Transverse colon (tissue), 4 donors: ENCODE results near the gene IGFBP1. TPM values are rescaled to one million over a fixed set of nuclear protein-coding genes. Genes with fewer than 3 reads are reported as not detected.
"Not testable (repeated sequence)": the region's sequence is repeated elsewhere in the genome, so short reads cannot be mapped to it uniquely, and the experiment has no call there.

Source experiments
- DNase-seq: peaks from one replicate; pipeline ENCODE4 v3.0.0-alpha.2; 2019
- H3K27ac ChIP-seq, 4 donors: fragments of 200-600 bp; sonication (generic); 2 replicates each; pipeline ENCODE4 v1.5.1; 2016 to 2018; ENCODE audit warnings: inconsistent platforms in 4 of 4
- H3K27me3 ChIP-seq: fragments of 200-600 bp; sonication (generic); 2 replicates; pipeline ENCODE4 v1.5.1; 2017; ENCODE audit warnings: inconsistent platforms
- H3K36me3 ChIP-seq, 4 donors: fragments of 200-600 bp; sonication (generic); 2 replicates each; pipeline ENCODE4 v1.5.1; 2017 to 2019; ENCODE audit warnings: inconsistent platforms in 4 of 4
- H3K4me1 ChIP-seq, 4 donors: fragments of 200-600 bp; sonication (generic); 2 replicates each; pipeline ENCODE4 v1.5.1; 2017 to 2020; ENCODE audit warnings: inconsistent platforms in 4 of 4
- H3K4me3 ChIP-seq, 4 donors: fragments of 200-600 bp; sonication (generic); 1 replicate in 1 of 4; 2 replicates in 3 of 4; pipeline versions ENCODE4 v1.5.1 to v1.6.1; 2017 to 2019; ENCODE audit warnings: inconsistent platforms in 4 of 4
- H3K9me3 ChIP-seq, 2 donors: fragments of 200-600 bp; sonication (generic); 2 replicates each; pipeline ENCODE4 v1.5.1; 2017 to 2019; ENCODE audit warnings: inconsistent platforms in 2 of 2
- POLR2AphosphoS5 ChIP-seq, 3 donors: sonication (generic); formaldehyde crosslinking; IDR thresholded peaks; one replicate each; pipeline ENCODE4 v1.6.1; 2016; ENCODE audit warnings: antibody characterized with exemption in 3 of 3
- WGBS, 2 donors: methylation state at CpG; one replicate each; pipeline ENCODE4 v1.1.5; 2018; ENCODE audit warnings: low coverage in 1 of 2; 5-methylcytosine and 5-hydroxymethylcytosine counted together
- in situ Hi-C, 4 donors: fragments of 200-750 bp; cut with MboI; loops; one replicate each; pipeline versions ENCODE4 v1.15.0 to v1.15.1; 2017; ENCODE audit warnings: low sequenced_read_pairs in 3 of 4, low pct_ligation_motif_present in 1 of 4, low pct_unique_long_range_greater_than_20kb in 1 of 4
- intact Hi-C: fragments of 100-400 bp; cut with DNase I; formaldehyde crosslinking; loops from one replicate; pipeline ENCODE4 v1.15.1; 2023; ENCODE audit warnings: low total_unique reads
- total RNA-seq, 4 donors: library from RNA; depleted of rRNA; stranded (reverse); fragments of >200 nt; gene quantifications; one replicate each; pipeline ENCODE4 v1.1.0, GENCODE V29; 2016

IGFBP1 gene
- not detected for total RNA-seq

- no peak for TF ChIP-seq POLR2AphosphoS5 (IDR thresholded peaks at IDR 0.05)
- Histone ChIP-seq H3K27me3 (peaks cover 47% of the 10 kb centered on the region), H3K9me3 (no peaks in the 10 kb centered on the region), H3K27ac (no peak within 1 kb of the TSS), H3K4me1 (peaks cover 0 to 11% (median 9%) of the 10 kb centered on the region in 4 donors), H3K36me3 (no peaks in the 10 kb centered on the region), H3K4me3 (peak within 1 kb of the TSS in 2 of 4 donors; percentile 20 to 30)
- intact Hi-C loops (no loop called here), in situ Hi-C loops (no loop called here)
- 6% methylated on average over 46 of the region's 73 CpGs; no CpG with 5 or more reads in 1 of the 2 donors for WGBS, 2 donors
- no peak for DNase-seq
These were observed at the start of gene IGFBP1 for GRCh38 chr7:45888185-45888992. Gene IGFBP1, plus strand, starts transcription at chr7:45888488. Its CDS starts 165 bp downstream, at chr7:45888653.

GRCh38 chr7:45838852-45839251 lies 49.4 kb upstream of the IGFBP1 start:
- H3K36me3 ChIP-seq, H3K4me1 ChIP-seq, in situ Hi-C loops, intact Hi-C loops, H3K4me3 ChIP-seq, H3K9me3 ChIP-seq, H3K27ac ChIP-seq, H3K27me3 ChIP-seq, DNase-seq: not testable (repeated sequence)
- WGBS, 2 donors, result 38 to 82% methylated on average over 2 of the region's 2 CpGs

- WGBS, 2 donors, result 55 to 59% methylated on average over 4 of the region's 4 CpGs
- intact Hi-C loops, H3K27ac ChIP-seq, H3K4me1 ChIP-seq, in situ Hi-C loops, DNase-seq, H3K27me3 ChIP-seq, H3K4me3 ChIP-seq, H3K9me3 ChIP-seq, H3K36me3 ChIP-seq: not testable (repeated sequence)
These were observed 46.2 kb upstream of the IGFBP1 start for GRCh38 chr7:45841926-45842717.

- DNase-seq, in situ Hi-C loops, H3K36me3 ChIP-seq, H3K4me3 ChIP-seq, H3K9me3 ChIP-seq, H3K27ac ChIP-seq, H3K27me3 ChIP-seq, intact Hi-C loops, H3K4me1 ChIP-seq: not testable (repeated sequence)
- 44 to 90% methylated on average over 2 to 5 of the region's 5 CpGs for whole genome bisulfite sequencing, 2 donors
These were observed 41.8 kb upstream of the IGFBP1 start for GRCh38 chr7:45846536-45846935.

GRCh38 chr7:45848734-45849133 lies 39.6 kb upstream of the IGFBP1 start:
- H3K27ac ChIP-seq, intact Hi-C loops, H3K4me1 ChIP-seq, DNase-seq, H3K9me3 ChIP-seq, H3K27me3 ChIP-seq, H3K36me3 ChIP-seq, H3K4me3 ChIP-seq, in situ Hi-C loops: not testable (repeated sequence)
- 67 to 76% methylated on average over 3 to 6 of the region's 6 CpGs for WGBS, 2 donors

GRCh38 chr7:45852984-45853383 lies 35.3 kb upstream of the IGFBP1 start:
- in situ Hi-C loops, result loop anchor here in 3 of 4 donors (25.0 kb wide), 2 partner anchors 191 to 691 kb away; partner anchors contain the start of gene RAMP3 (in 2 of the 3)
- WGBS, 2 donors, result 57% methylated on average over 9 of the region's 10 CpGs; no CpG with 5 or more reads in 1 of the 2 donors
- H3K4me1 ChIP-seq, H3K36me3 ChIP-seq, intact Hi-C loops, DNase-seq, H3K27me3 ChIP-seq, H3K27ac ChIP-seq, H3K9me3 ChIP-seq, H3K4me3 ChIP-seq: not testable (repeated sequence)

- DNase-seq, H3K4me1 ChIP-seq, H3K4me3 ChIP-seq, intact Hi-C loops, H3K36me3 ChIP-seq, H3K27ac ChIP-seq, H3K9me3 ChIP-seq, H3K27me3 ChIP-seq: not testable (repeated sequence)
- in situ Hi-C loops, result loop anchor here in 3 of 4 donors (25.0 kb wide), 2 partner anchors 191 to 691 kb away; partner anchors contain the start of gene RAMP3 (in 2 of the 3)
- WGBS, 2 donors, result 74% methylated on average over 8 of the region's 8 CpGs; no CpG with 5 or more reads in 1 of the 2 donors
These were observed 34.8 kb upstream of the IGFBP1 start for GRCh38 chr7:45853491-45853890.

GRCh38 chr7:45855680-45856079 lies 32.6 kb upstream of the IGFBP1 start:
- in situ Hi-C loops, result loop anchor here in 3 of 4 donors (25.0 kb wide), 2 partner anchors 193 to 693 kb away; partner anchors contain the start of gene RAMP3 (in 2 of the 3)
- H3K4me1 ChIP-seq, intact Hi-C loops, H3K9me3 ChIP-seq, DNase-seq, H3K4me3 ChIP-seq, H3K36me3 ChIP-seq, H3K27me3 ChIP-seq, H3K27ac ChIP-seq: not testable (repeated sequence)
- 14 to 42% methylated on average over 1 to 3 of the region's 3 CpGs for WGBS, 2 donors

- H3K27me3 ChIP-seq, H3K9me3 ChIP-seq, H3K27ac ChIP-seq, H3K4me3 ChIP-seq, H3K36me3 ChIP-seq, DNase-seq, intact Hi-C loops, H3K4me1 ChIP-seq: not testable (repeated sequence)
- WGBS, 2 donors, result 89 to 97% methylated on average over 3 to 4 of the region's 4 CpGs
- in situ Hi-C loops, result loop anchor here in 3 of 4 donors (25.0 kb wide), 2 partner anchors 195 to 695 kb away; partner anchors contain the start of gene RAMP3 (in 2 of the 3)
These were observed 31.4 kb upstream of the IGFBP1 start for GRCh38 chr7:45856888-45857287.
